Loucy (cell line): ENCODE data around the gene VSX2.

ENCODE experiments used
- H2AFZ ChIP-seq: fragments of 200-600 bp; sonication (generic); 2 replicates; pipeline ENCODE4 v1.6.0; 2016; ENCODE audit warnings: antibody characterized with exemption, mild to moderate bottlenecking, low read length, moderate library complexity
- H3F3A ChIP-seq: fragments of 200-600 bp; 2 replicates; pipeline ENCODE4 v1.6.0; 2016; ENCODE audit warnings: antibody characterized with exemption, low read depth, mild to moderate bottlenecking
- H3K27me3 ChIP-seq: fragments of 200-600 bp; sonication (generic); 2 replicates; pipeline ENCODE4 v1.6.1; 2014; ENCODE audit warnings: low read length, mild to moderate bottlenecking; ENCODE audit not compliant: insufficient read depth, poor library complexity, severe bottlenecking
- H3K36me3 ChIP-seq: fragments of 200-600 bp; sonication (generic); 2 replicates; pipeline ENCODE4 v1.6.1; 2016; ENCODE audit warnings: low read length; ENCODE audit not compliant: insufficient read depth
- H3K4me1 ChIP-seq: fragments of 200-600 bp; sonication (generic); 2 replicates; pipeline ENCODE4 v1.5.1; 2014; ENCODE audit warnings: low read length, mild to moderate bottlenecking; ENCODE audit not compliant: insufficient read depth, poor library complexity, severe bottlenecking
- H3K4me2 ChIP-seq: fragments of 200-600 bp; sonication (generic); 2 replicates; pipeline ENCODE4 v1.6.0; 2014; ENCODE audit warnings: antibody characterized with exemption, low read length, low read depth, mild to moderate bottlenecking; ENCODE audit not compliant: poor library complexity, severe bottlenecking
- H3K4me3 ChIP-seq: fragments of 200-600 bp; sonication (generic); 2 replicates; pipeline ENCODE4 v1.5.1; 2014; ENCODE audit warnings: low read length, mild to moderate bottlenecking, mixed read lengths; ENCODE audit not compliant: poor library complexity, severe bottlenecking
- H3K79me2 ChIP-seq: fragments of 200-600 bp; sonication (generic); 2 replicates; pipeline ENCODE4 v1.6.1; 2014; ENCODE audit warnings: low read length; ENCODE audit not compliant: insufficient read depth
- H3K9ac ChIP-seq: fragments of 200-600 bp; sonication (generic); 2 replicates; pipeline ENCODE4 v1.6.0; 2014; ENCODE audit warnings: mild to moderate bottlenecking, low read depth, low read length, moderate library complexity; ENCODE audit not compliant: poor library complexity, severe bottlenecking
- H3K9me2 ChIP-seq: fragments of 200-600 bp; sonication (generic); replicated peaks from 2 replicates; pipeline ENCODE4 v1.6.1; 2016; ENCODE audit warnings: low read depth, low read length, mixed read lengths
- H3K9me3 ChIP-seq: fragments of 200-600 bp; sonication (generic); 2 replicates; pipeline ENCODE4 v1.6.1; 2014; ENCODE audit warnings: mild to moderate bottlenecking, antibody characterized with exemption, low read length, low read depth; ENCODE audit not compliant: insufficient read depth
- H4K20me1 ChIP-seq: fragments of 200-600 bp; sonication (generic); 2 replicates; pipeline ENCODE4 v1.6.0; 2014; ENCODE audit warnings: antibody characterized with exemption, low read length, mild to moderate bottlenecking; ENCODE audit not compliant: insufficient read depth, poor library complexity, severe bottlenecking
- EZH2phosphoT487 ChIP-seq: fragments of 200-600 bp; IDR thresholded peaks from 2 replicates; pipeline ENCODE4 v1.6.1; 2018; ENCODE audit warnings: antibody characterized with exemption, mild to moderate bottlenecking, moderate library complexity, borderline replicate concordance
- TF ChIP-seq, protein P1 (sequence below): fragments of 200-600 bp; sonication (generic); conservative IDR thresholded peaks from 2 replicates; pipeline ENCODE4 v1.5.1; 2014; ENCODE audit warnings: mild to moderate bottlenecking, antibody characterized with exemption, low read length

Gene VSX2

DNA sequence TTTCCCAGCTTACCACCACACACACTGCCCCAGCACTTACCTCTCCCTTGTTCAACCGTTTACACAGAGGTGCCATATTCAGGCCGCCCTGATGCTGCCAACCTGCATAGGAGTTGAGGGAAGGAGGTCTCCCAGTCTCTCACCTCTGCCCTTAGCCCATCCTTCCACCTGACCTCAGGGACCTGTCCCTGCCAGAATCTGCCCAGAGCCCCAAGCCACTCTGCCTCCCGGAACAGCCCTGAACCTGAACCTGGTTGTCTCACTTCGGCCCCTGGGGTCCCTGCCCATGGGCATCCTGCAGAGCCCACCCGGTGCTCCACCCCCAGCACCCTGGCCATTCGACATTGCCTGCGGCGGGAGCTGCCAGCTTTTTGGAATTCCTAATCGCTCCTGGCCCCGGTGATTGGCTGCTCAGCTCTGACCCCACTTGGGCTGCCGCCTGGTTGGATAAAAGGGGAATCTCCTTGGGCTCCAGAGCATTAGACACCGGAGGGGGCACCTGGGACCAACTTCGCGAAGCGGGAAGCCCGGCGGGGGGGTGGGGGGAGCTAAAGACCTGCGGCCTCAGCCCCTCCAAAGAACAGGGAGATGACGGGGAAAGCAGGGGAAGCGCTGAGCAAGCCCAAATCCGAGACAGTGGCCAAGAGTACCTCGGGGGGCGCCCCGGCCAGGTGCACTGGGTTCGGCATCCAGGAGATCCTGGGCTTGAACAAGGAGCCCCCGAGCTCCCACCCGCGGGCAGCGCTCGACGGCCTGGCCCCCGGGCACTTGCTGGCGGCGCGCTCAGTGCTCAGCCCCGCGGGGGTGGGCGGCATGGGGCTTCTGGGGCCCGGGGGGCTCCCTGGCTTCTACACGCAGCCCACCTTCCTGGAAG is at the start of gene VSX2:
TSS of gene VSX2 (plus strand) at position 476 of the 874 bp plus-strand sequence. CDS start at position 589, 113 bp downstream.
- Histone ChIP-seq H3K79me2 (no peaks in the 10 kb centered on the region), H4K20me1 (no peaks in the 10 kb centered on the region), H2AFZ (no peak within 1 kb of the TSS), H3K9me2 (no peaks in the 10 kb centered on the region), H3K4me1 (no peaks in the 10 kb centered on the region), H3K9ac (no peak within 1 kb of the TSS), H3F3A (no peaks in the 10 kb centered on the region), H3K36me3 (no peaks in the 10 kb centered on the region), H3K27me3 (no peaks in the 10 kb centered on the region), H3K9me3 (no peaks in the 10 kb centered on the region), H3K4me2 (no peak within 1 kb of the TSS), H3K4me3 (no peak within 1 kb of the TSS)
- no peak for TF ChIP-seq EZH2phosphoT487
- TF ChIP-seq, protein P1, sequence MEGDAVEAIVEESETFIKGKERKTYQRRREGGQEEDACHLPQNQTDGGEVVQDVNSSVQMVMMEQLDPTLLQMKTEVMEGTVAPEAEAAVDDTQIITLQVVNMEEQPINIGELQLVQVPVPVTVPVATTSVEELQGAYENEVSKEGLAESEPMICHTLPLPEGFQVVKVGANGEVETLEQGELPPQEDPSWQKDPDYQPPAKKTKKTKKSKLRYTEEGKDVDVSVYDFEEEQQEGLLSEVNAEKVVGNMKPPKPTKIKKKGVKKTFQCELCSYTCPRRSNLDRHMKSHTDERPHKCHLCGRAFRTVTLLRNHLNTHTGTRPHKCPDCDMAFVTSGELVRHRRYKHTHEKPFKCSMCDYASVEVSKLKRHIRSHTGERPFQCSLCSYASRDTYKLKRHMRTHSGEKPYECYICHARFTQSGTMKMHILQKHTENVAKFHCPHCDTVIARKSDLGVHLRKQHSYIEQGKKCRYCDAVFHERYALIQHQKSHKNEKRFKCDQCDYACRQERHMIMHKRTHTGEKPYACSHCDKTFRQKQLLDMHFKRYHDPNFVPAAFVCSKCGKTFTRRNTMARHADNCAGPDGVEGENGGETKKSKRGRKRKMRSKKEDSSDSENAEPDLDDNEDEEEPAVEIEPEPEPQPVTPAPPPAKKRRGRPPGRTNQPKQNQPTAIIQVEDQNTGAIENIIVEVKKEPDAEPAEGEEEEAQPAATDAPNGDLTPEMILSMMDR: no peak

DNA sequence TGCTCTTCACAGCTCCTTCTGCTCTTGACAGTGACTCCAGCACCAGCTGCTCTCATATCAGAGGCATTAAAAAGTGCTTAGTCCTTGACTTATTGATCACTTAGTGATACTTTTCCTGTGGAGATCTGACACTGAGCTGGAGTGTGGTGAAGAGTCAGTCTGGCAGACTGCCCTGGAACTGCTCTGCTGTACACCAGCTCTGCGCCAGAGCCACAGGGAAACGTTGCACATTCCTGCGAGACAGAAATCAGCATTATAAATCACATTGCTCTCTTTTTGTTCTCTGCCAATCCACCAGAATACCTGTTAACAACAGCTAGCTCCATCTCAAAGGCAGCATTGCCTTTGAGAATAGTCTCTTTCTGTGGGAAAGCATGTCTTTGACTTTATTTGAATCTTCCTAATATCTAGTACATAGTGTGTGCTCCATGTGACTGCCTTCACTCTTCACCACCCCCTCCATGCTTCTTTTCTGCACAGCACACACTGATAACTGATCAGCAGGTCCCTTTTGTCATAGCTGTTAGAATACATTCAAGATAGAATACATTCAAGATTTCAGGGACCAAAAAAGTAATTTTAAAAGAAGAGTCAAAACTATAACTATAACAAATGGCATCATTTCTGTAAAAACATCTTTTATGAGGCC is 48.2 kb upstream of the VSX2 start:
- no peak overlapping the region for H3K9ac ChIP-seq
- no peaks in the 10 kb centered on the region for H3K4me1 ChIP-seq
- no peaks in the 10 kb centered on the region for H4K20me1 ChIP-seq
- no peak overlapping the region for H2AFZ ChIP-seq
- no peaks in the 10 kb centered on the region for H3K9me2 ChIP-seq
- no peak overlapping the region for H3K4me3 ChIP-seq
- no peak for TF ChIP-seq EZH2phosphoT487
- TF ChIP-seq, protein P1: no peak
- H3K79me2 ChIP-seq: no peaks in the 10 kb centered on the region
- H3K27me3 ChIP-seq: no peaks in the 10 kb centered on the region
- H3K36me3 ChIP-seq: 0 out of 2 replicates have a peak, but pooled peaks cover 3% of the 10 kb centered on the region
- H3F3A ChIP-seq: no peaks in the 10 kb centered on the region
- H3K4me2 ChIP-seq: no peak overlapping the region
- no peaks in the 10 kb centered on the region for H3K9me3 ChIP-seq

DNA sequence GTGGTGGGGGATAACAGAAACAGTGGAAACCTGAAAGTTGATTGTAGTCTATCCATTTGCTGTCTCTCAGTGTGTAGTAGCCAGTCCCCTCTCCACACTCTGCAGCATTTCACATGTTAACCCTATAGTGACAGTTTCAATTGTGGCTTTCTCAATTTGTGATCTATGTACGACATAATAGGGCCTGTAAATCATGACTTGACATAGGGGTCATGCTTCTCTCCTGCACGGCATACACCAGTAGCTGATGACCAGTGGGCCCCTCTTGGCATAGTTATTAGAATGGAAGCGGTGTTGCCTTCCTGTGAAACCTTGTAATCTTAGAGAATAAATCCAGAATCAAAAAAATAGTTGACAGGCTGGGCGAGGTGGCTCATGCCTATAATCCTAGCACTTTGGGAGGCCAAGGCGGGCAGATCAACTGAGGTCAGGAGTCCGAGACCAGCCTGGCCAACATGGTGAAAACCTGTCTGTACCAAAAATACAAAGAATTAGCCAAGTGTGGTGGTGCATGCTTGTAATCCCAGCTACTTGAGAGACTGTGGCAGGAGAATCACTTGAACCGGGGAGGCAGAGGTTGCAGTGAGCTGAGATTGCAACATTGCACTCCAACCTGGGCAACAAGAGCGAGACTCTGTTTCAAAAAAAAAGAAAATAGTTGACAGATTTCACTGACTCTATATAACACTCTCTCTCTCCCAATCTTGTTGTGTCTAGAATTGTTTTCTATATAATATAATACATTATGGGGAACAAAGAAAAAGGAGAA is 44.6 kb upstream of the VSX2 start:
- no peak for TF ChIP-seq EZH2phosphoT487
- TF ChIP-seq, protein P1: no peak
- no peaks in the 10 kb centered on the region for H3K27me3 ChIP-seq
- no peaks in the 10 kb centered on the region for H3F3A ChIP-seq
- H3K4me3 ChIP-seq: no peak overlapping the region
- H3K79me2 ChIP-seq: no peaks in the 10 kb centered on the region
- no peak overlapping the region for H2AFZ ChIP-seq
- no peaks in the 10 kb centered on the region for H3K9me2 ChIP-seq
- H4K20me1 ChIP-seq: no peaks in the 10 kb centered on the region
- H3K4me1 ChIP-seq: no peaks in the 10 kb centered on the region
- H3K36me3 ChIP-seq: peaks cover 13% of the 10 kb centered on the region; the same call in 1 of the 2 replicates
- no peaks in the 10 kb centered on the region for H3K9me3 ChIP-seq
- no peak overlapping the region for H3K4me2 ChIP-seq
- no peak overlapping the region for H3K9ac ChIP-seq
